GM06990 (cell line): Measurements from ENCODE around the gene RPL35.

Experiments
- DNase-seq: peaks from one replicate; pipeline ENCODE4 v3.0.0-alpha.2; 2011; ENCODE audit not compliant: insufficient read length; ENCODE audit errors: extremely low read depth
- H3K27me3 ChIP-seq: replicated peaks from 2 replicates; pipeline ENCODE4 v1.6.0; 2011; ENCODE audit warnings: low read length; ENCODE audit not compliant: control insufficient read depth, insufficient read depth
- H3K36me3 ChIP-seq: 2 replicates; pipeline ENCODE4 v1.5.1; 2011; ENCODE audit warnings: low read length; ENCODE audit not compliant: control insufficient read depth, insufficient read depth
- H3K4me3 ChIP-seq: replicated peaks from 2 replicates; pipeline ENCODE4 v1.5.1; 2011; ENCODE audit warnings: low read depth, mild to moderate bottlenecking, control low read depth, low read length
- TF ChIP-seq, protein P1 (sequence below): IDR thresholded peaks from 2 replicates; pipeline ENCODE4 v1.5.1; 2011; ENCODE audit warnings: low read length, control low read depth, mild to moderate bottlenecking, inconsistent platforms; ENCODE audit not compliant: insufficient read depth, poor library complexity, severe bottlenecking

RPL35 gene

DNA sequence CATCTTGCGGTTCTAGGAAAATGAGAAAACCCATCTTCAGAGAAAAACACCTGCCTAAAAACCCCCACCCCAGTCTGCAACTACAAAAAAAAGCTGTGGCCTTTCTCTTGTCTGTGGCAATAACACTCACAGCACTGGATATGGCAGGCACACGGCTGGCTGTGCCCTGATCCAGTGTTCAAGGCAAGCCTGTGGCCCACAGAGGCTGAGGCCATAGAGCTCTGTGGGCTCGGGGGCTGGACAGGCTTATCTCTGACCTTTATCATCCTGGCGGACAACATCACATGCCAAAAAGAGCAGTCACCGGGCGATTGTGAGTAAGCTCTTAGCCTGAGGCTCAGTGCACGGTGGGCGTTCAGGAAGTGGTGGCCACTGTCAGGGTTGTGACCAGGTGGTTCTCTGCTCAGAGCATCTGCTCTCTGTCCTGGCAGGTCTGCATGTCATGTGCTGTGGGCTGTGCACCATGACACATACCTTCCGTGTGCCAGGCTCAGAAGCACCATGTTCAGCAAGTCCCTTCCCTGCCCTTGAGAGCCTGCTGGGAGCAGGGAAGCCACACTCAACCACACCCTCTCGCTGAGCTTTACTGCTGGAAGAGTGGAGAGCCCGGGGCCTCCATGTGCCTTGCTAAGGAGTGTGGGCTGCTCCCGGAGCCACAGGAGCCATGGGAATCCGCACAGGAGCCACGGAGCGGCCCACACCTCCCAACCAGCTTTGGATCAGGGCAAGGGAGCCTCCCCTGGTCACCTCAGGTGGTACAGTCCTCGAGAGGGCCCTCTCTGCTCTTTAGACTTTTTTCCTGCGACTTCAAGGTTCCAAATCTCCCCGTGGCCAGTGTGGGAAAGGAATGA lies 43.1 kb downstream of the RPL35 start:
- H3K27me3 ChIP-seq = no peaks in the 10 kb centered on the region
- H3K36me3 ChIP-seq = no peaks in the 10 kb centered on the region
- DNase-seq = peak; percentile 56
- peak overlapping the region; percentile 22 for H3K4me3 ChIP-seq
- TF ChIP-seq, protein P1, sequence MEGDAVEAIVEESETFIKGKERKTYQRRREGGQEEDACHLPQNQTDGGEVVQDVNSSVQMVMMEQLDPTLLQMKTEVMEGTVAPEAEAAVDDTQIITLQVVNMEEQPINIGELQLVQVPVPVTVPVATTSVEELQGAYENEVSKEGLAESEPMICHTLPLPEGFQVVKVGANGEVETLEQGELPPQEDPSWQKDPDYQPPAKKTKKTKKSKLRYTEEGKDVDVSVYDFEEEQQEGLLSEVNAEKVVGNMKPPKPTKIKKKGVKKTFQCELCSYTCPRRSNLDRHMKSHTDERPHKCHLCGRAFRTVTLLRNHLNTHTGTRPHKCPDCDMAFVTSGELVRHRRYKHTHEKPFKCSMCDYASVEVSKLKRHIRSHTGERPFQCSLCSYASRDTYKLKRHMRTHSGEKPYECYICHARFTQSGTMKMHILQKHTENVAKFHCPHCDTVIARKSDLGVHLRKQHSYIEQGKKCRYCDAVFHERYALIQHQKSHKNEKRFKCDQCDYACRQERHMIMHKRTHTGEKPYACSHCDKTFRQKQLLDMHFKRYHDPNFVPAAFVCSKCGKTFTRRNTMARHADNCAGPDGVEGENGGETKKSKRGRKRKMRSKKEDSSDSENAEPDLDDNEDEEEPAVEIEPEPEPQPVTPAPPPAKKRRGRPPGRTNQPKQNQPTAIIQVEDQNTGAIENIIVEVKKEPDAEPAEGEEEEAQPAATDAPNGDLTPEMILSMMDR = no peak

DNA sequence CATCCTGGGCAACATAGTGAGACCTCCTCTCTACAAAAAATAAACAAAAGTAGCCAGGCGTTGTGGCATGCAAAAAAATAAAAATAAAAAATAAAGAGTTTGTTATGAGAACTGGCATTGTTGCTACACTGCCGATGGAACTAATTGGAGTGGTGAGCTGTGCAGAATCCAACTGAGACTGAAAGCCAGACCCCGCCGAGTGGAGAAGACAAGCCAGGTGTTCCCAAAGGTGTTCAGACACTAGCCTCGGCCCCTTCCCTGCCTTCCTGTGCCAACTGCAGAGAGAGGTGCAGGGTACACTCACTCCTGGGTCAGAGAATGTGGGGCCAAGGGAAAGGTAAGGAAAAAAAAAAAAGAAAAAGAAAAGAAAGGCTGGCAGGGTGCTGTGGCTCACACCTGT lies 46.2 kb downstream of the RPL35 start:
- Histone ChIP-seq H3K36me3 (no peaks in the 10 kb centered on the region), H3K4me3 (no peak overlapping the region), H3K27me3 (no peaks in the 10 kb centered on the region)
- TF ChIP-seq, protein P1 = no peak
- no peak for DNase-seq

DNA sequence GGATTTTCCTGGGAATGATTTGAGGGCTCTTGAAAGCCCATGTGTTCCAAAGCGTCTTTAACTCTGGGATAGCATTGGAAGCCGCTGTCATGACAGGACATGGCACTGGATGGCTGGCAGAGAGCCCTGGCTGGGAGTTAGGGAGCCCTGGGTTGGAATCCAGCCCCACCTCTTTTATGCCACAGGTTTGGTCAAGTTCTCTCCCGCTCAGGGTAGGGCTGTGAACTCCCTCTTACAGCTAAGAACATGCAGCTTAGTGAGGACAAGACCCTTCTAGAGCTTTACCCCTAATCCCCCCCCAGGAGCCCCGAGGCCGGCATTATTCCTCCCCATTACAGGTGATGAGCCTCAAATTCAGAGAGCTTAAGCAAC lies 47.6 kb downstream of the RPL35 start:
- H3K36me3 ChIP-seq = no peaks in the 10 kb centered on the region; the same call in 1 of the 2 replicates
- TF ChIP-seq, protein P1 = no peak
- DNase-seq = no peak
- no peak overlapping the region for H3K4me3 ChIP-seq
- no peaks in the 10 kb centered on the region for H3K27me3 ChIP-seq

DNA sequence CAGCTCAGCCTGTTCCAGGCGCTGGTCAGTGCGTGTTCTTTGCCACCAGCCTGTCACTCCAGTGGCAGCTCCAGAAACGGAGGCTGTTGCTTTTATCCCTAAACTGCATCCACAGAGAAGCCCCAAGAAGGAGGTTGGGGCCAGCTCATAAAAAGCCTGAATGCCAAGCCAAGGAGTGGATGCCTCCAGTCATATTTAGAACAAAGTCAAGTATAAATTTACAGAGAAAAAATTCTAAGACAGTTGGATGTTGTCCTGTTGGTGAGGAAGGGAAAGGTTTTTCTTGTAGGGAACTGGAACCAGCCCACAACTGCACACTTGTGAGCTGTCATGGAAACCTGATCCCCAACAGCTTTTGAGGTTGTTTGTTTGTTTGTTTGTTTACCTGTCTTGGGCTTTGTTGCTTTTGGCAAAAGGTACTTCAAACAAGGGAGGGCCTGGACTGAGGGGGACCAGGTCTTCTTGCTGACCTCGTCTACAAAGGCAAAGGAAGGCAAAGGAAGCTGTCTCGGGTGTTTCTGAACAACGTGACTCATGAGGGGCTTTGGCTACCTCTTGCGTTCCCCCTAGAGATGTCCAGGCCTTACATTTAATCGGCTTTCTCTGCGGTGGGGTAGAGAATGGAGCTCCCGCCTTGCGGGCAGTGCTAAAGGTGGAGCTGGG lies 48.1 kb downstream of the RPL35 start:
- no peak overlapping the region for H3K4me3 ChIP-seq

DNA sequence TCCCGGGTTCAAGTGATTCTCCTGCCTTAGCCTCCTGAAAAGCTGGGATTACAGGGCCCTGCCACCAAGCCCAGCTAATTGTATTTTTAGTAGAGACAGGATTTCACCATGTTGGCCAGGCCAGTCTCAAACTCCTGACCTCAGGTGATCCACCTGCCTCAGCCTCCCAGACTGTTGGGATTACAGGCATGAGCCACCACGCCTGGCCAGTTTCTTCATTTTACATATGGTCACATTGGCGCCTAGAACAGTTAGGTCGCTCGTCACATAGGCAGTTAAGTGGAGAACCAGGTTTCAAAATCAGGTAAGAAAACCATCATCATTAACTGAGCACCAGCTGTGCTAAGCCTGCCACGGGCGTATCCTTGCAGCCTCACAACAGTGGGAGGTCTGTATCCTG lies 48.7 kb downstream of the RPL35 start:
- TF ChIP-seq, protein P1 = no peak
- DNase-seq = no peak
- H3K27me3 ChIP-seq = no peaks in the 10 kb centered on the region
- H3K36me3 ChIP-seq = no peaks in the 10 kb centered on the region; the same call in 1 of the 2 replicates
- H3K4me3 ChIP-seq = no peak overlapping the region

More for the DNA sequence above, 48.1 kb downstream of the RPL35 start:
- DNase-seq = no peak
- Histone ChIP-seq H3K27me3 (no peaks in the 10 kb centered on the region), H3K36me3 (no peaks in the 10 kb centered on the region; the same call in 1 of the 2 replicates)
- TF ChIP-seq, protein P1 = no peak
